Left kidney (tissue), 2 donors: ENCODE measurements around the gene CX3CR1. TPM values are rescaled to one million over a fixed set of nuclear protein-coding genes. Genes with fewer than 3 reads are reported as not detected.

Experiments used
- DNase-seq: peaks from one replicate; pipeline ENCODE4 v3.0.0-alpha.2; 2013
- polyA plus RNA-seq: library from polyadenylated mRNA; unstranded; fragments of 120-200 nt; gene quantifications from one replicate; pipeline ENCODE4 v1.2.1, GENCODE V29; 2013; ENCODE audit not compliant: insufficient read length

CX3CR1 gene
- polyA plus RNA-seq, 1 donor: 4.7 TPM

GRCh38 chr3:39224288-39224687 is 55.5 kb downstream of the CX3CR1 start:
- DNase-seq: no peak

GRCh38 chr3:39222939-39223338 is 56.9 kb downstream of the CX3CR1 start:
- no peak for DNase-seq

- DNase-seq: no peak
Measured at GRCh38 chr3:39222462-39222861, 57.4 kb downstream of the CX3CR1 start.

- no peak for DNase-seq
Measured at GRCh38 chr3:39221141-39221530, 58.7 kb downstream of the CX3CR1 start.

- DNase-seq: no peak
Measured at GRCh38 chr3:39220407-39221140, 59.3 kb downstream of the CX3CR1 start.

GRCh38 chr3:39219702-39220101 is 60.1 kb downstream of the CX3CR1 start:
- DNase-seq: no peak

- no peak for DNase-seq
Measured at GRCh38 chr3:39216176-39216790, 63.6 kb downstream of the CX3CR1 start.

- no peak for DNase-seq
Measured at GRCh38 chr3:39213613-39214012, 66.2 kb downstream of the CX3CR1 start.

Other genes with a start within 250 kb of the CX3CR1 start
- gene SCN11A, start 228.1 kb downstream of the CX3CR1 start, polyA plus RNA-seq: 1.8 TPM
- 117 TPM for gene WDR48, start 228.0 kb downstream of the CX3CR1 start, polyA plus RNA-seq
- 70.2 TPM for gene GORASP1, start 172.4 kb downstream of the CX3CR1 start, polyA plus RNA-seq
- gene TTC21A, start 172.4 kb downstream of the CX3CR1 start, polyA plus RNA-seq: 16.2 TPM
- 7.8 TPM for gene CSRNP1, start 126.4 kb downstream of the CX3CR1 start, polyA plus RNA-seq
- 0.25 TPM for gene XIRP1, start 87.4 kb downstream of the CX3CR1 start, polyA plus RNA-seq
- gene CCR8, start 49.7 kb upstream of the CX3CR1 start, polyA plus RNA-seq: not detected
- gene SLC25A38, start 103.3 kb upstream of the CX3CR1 start, polyA plus RNA-seq: 39.8 TPM
- 1,388 TPM for gene RPSA, start 126.7 kb upstream of the CX3CR1 start, polyA plus RNA-seq
- 0.22 TPM for gene MOBP, start 187.6 kb upstream of the CX3CR1 start, polyA plus RNA-seq